NCI-H1092 treated with DMSO at 0.1 percent for 48 hours (cell line): ENCODE measurements around the gene DDR2.

Source experiments
- DNase-seq: peaks from one replicate; lab custom pipeline; 2025; lab: John Stamatoyannopoulos, UW

Gene DDR2

GRCh38 chr1:162699366-162699765 is 67.1 kb downstream of the DDR2 start:
- DNase-seq, result no peak

GRCh38 chr1:162700131-162700530 is 67.9 kb downstream of the DDR2 start:
- DNase-seq, result no peak

GRCh38 chr1:162701286-162701685 is 69.0 kb downstream of the DDR2 start:
- no peak for DNase-seq

GRCh38 chr1:162702628-162703027 is 70.4 kb downstream of the DDR2 start:
- DNase-seq, result no peak

GRCh38 chr1:162703708-162704107 is 71.4 kb downstream of the DDR2 start:
- DNase-seq, result no peak

- DNase-seq, result no peak
These were observed 72.6 kb downstream of the DDR2 start for GRCh38 chr1:162704673-162705424.

- no peak for DNase-seq
These were observed 73.7 kb downstream of the DDR2 start for GRCh38 chr1:162706003-162706402.

- DNase-seq, result no peak
These were observed 74.3 kb downstream of the DDR2 start for GRCh38 chr1:162706606-162707005.

GRCh38 chr1:162708286-162708685 is 76.0 kb downstream of the DDR2 start:
- no peak for DNase-seq

- no peak for DNase-seq
These were observed 77.0 kb downstream of the DDR2 start for GRCh38 chr1:162709132-162709860.

GRCh38 chr1:162709870-162710269 is 77.6 kb downstream of the DDR2 start:
- DNase-seq, result no peak

- no peak for DNase-seq
These were observed 78.1 kb downstream of the DDR2 start for GRCh38 chr1:162710345-162710744.

GRCh38 chr1:162710780-162711465 is 78.7 kb downstream of the DDR2 start:
- no peak for DNase-seq

GRCh38 chr1:162712317-162713029 is 80.2 kb downstream of the DDR2 start:
- DNase-seq, result no peak

- DNase-seq, result no peak
These were observed 83.9 kb downstream of the DDR2 start for GRCh38 chr1:162716123-162716522.

GRCh38 chr1:162716552-162716951 is 84.3 kb downstream of the DDR2 start:
- no peak for DNase-seq

- DNase-seq, result no peak
These were observed 85.4 kb downstream of the DDR2 start for GRCh38 chr1:162717548-162718184.

GRCh38 chr1:162719678-162720077 is 87.4 kb downstream of the DDR2 start:
- no peak for DNase-seq

- no peak for DNase-seq
These were observed 88.7 kb downstream of the DDR2 start for GRCh38 chr1:162720996-162721395.

GRCh38 chr1:162721471-162721870 is 89.2 kb downstream of the DDR2 start:
- no peak for DNase-seq

- no peak for DNase-seq
These were observed 89.8 kb downstream of the DDR2 start for GRCh38 chr1:162722036-162722435.

- no peak for DNase-seq
These were observed 92.4 kb downstream of the DDR2 start for GRCh38 chr1:162724583-162725120.
